SK-N-SH treated with all-trans-retinoic acid at 6 μM for 48 hours (cell line): ENCODE data around the gene SLC2A2.

ENCODE experiments used
- ARNTL ChIP-seq: fragments of 450-650 bp; formaldehyde crosslinking; IDR thresholded peaks from 2 replicates; pipeline ENCODE4 v1.5.0; 2020; ENCODE audit warnings: low read depth, mild to moderate bottlenecking, moderate library complexity, borderline replicate concordance
- BACH2 ChIP-seq: fragments of 250-450 bp; sonication (Bioruptor Pico); IDR thresholded peaks from 2 replicates; pipeline ENCODE4 v1.9.0; 2021; ENCODE audit warnings: mild to moderate bottlenecking, borderline replicate concordance
- CSDC2 ChIP-seq: fragments of 250-450 bp; sonication (Bioruptor Pico); IDR thresholded peaks from 2 replicates; pipeline ENCODE4 v1.5.0; 2020; ENCODE audit warnings: mild to moderate bottlenecking, moderate library complexity
- OSR1 ChIP-seq: fragments of 250-450 bp; sonication (Bioruptor Pico); IDR thresholded peaks from 2 replicates; pipeline ENCODE4 v1.8.0; 2022; ENCODE audit warnings: moderate library complexity, mild to moderate bottlenecking, inconsistent platforms
- PPARA ChIP-seq: fragments of 250-450 bp; sonication (Bioruptor Pico); IDR thresholded peaks from 2 replicates; pipeline ENCODE4 v1.5.0; 2020; ENCODE audit warnings: mild to moderate bottlenecking, borderline replicate concordance
- SNAI2 ChIP-seq: fragments of 250-450 bp; sonication (Bioruptor Pico); IDR thresholded peaks from 2 replicates; pipeline ENCODE4 v1.5.0; 2020; ENCODE audit warnings: mild to moderate bottlenecking, moderate library complexity
- TCF4 ChIP-seq: fragments of 250-450 bp; sonication (Bioruptor Pico); IDR thresholded peaks from 2 replicates; pipeline ENCODE4 v1.8.0; 2021; ENCODE audit warnings: mild to moderate bottlenecking, moderate library complexity, borderline replicate concordance
- ZC3H10 ChIP-seq: fragments of 250-450 bp; sonication (Bioruptor Pico); IDR thresholded peaks from 2 replicates; pipeline ENCODE4 v1.5.1; 2021; ENCODE audit warnings: mild to moderate bottlenecking, moderate library complexity
- ZFP3 ChIP-seq: fragments of 250-450 bp; sonication (Bioruptor Pico); IDR thresholded peaks from 2 replicates; pipeline ENCODE4 v1.5.0; 2020; ENCODE audit warnings: mild to moderate bottlenecking, moderate library complexity
- ZFP30 ChIP-seq: fragments of 450-650 bp; formaldehyde crosslinking; IDR thresholded peaks from 2 replicates; pipeline ENCODE4 v1.5.0; 2022; ENCODE audit warnings: mild to moderate bottlenecking, moderate library complexity
- ZNF70 ChIP-seq: fragments of 450-650 bp; formaldehyde crosslinking; IDR thresholded peaks from 2 replicates; pipeline ENCODE4 v1.5.0; 2020; ENCODE audit warnings: mild to moderate bottlenecking, moderate library complexity
- TF ChIP-seq, protein P1 (sequence below): fragments of 250-450 bp; sonication (Bioruptor Pico); IDR thresholded peaks from 2 replicates; pipeline ENCODE4 v1.8.0; 2020; ENCODE audit warnings: mild to moderate bottlenecking, moderate library complexity, borderline replicate concordance
- TF ChIP-seq, protein P2 (sequence below): fragments of 250-450 bp; sonication (Bioruptor Pico); IDR thresholded peaks from 2 replicates; pipeline ENCODE4 v1.5.1; 2021; ENCODE audit warnings: mild to moderate bottlenecking, moderate library complexity

DNA sequence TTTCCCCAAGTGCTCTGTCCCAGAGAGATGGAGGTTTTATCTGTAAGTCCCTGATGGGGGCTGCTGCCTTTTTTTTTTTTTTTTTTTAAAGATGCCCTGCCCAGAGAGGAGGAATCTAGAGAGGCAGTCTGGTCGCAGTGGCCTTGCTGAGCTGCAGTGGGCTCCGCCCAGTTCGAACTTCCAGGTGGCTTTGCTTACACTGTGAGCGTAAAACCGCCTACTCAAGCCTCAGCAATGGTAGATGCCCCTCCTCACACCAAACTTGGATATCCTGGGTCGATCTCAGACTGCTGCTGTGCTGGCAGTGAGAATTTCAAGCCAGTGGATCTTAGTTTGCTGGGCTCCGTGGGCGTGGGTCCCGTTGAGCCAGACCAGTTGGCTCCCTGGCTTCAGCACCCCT lies 51.6 kb downstream of the SLC2A2 start:
- no peak for TF ChIP-seq SNAI2 (CRISPR knock-in tag)
- TF ChIP-seq ZFP30 (CRISPR knock-in tag), result no peak
- no peak for TF ChIP-seq OSR1
- no peak for TF ChIP-seq PPARA (CRISPR knock-in tag)
- TF ChIP-seq ZFP3, result no peak
- TF ChIP-seq BACH2 (CRISPR knock-in tag), result no peak
- no peak for TF ChIP-seq CSDC2 (CRISPR knock-in tag)
- TF ChIP-seq ARNTL (CRISPR knock-in tag), result no peak
- TF ChIP-seq, protein P1, sequence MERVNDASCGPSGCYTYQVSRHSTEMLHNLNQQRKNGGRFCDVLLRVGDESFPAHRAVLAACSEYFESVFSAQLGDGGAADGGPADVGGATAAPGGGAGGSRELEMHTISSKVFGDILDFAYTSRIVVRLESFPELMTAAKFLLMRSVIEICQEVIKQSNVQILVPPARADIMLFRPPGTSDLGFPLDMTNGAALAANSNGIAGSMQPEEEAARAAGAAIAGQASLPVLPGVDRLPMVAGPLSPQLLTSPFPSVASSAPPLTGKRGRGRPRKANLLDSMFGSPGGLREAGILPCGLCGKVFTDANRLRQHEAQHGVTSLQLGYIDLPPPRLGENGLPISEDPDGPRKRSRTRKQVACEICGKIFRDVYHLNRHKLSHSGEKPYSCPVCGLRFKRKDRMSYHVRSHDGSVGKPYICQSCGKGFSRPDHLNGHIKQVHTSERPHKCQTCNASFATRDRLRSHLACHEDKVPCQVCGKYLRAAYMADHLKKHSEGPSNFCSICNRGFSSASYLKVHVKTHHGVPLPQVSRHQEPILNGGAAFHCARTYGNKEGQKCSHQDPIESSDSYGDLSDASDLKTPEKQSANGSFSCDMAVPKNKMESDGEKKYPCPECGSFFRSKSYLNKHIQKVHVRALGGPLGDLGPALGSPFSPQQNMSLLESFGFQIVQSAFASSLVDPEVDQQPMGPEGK (CRISPR knock-in tag), result no peak
- TF ChIP-seq, protein P2, sequence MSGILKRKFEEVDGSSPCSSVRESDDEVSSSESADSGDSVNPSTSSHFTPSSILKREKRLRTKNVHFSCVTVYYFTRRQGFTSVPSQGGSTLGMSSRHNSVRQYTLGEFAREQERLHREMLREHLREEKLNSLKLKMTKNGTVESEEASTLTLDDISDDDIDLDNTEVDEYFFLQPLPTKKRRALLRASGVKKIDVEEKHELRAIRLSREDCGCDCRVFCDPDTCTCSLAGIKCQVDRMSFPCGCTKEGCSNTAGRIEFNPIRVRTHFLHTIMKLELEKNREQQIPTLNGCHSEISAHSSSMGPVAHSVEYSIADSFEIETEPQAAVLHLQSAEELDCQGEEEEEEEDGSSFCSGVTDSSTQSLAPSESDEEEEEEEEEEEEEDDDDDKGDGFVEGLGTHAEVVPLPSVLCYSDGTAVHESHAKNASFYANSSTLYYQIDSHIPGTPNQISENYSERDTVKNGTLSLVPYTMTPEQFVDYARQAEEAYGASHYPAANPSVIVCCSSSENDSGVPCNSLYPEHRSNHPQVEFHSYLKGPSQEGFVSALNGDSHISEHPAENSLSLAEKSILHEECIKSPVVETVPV, result no peak
- TF ChIP-seq ZNF70 (CRISPR knock-in tag), result no peak
- TF ChIP-seq TCF4, result no peak
- no peak for TF ChIP-seq ZC3H10 (CRISPR knock-in tag)
